GM23338 (cell line): ENCODE data around the gene CTNNA2. TPM values are rescaled to one million over a fixed set of nuclear protein-coding genes. Genes with fewer than 3 reads are reported as not detected.

Experiments
- ATAC-seq: fragments of 200-7000 bp; cut with Tn5 transposase; 3 replicates; pipeline ENCODE4 v1.9.1; 2020
- DNase-seq: peaks from one replicate; pipeline ENCODE4 v3.0.0-alpha.2; 2015; ENCODE audit warnings: low spot score
- H2AFZ ChIP-seq: fragments of 200-600 bp; sonication (generic); 2 replicates; pipeline ENCODE4 v1.8.0; 2016; ENCODE audit warnings: antibody characterized with exemption, mild to moderate bottlenecking, moderate library complexity
- H3F3A ChIP-seq: fragments of 200-600 bp; sonication (generic); replicated peaks from 2 replicates; pipeline ENCODE4 v1.8.0; 2017; ENCODE audit warnings: antibody characterized with exemption, mixed run types, low read depth
- H3K27ac ChIP-seq: fragments of 200-600 bp; sonication (generic); 2 replicates; pipeline ENCODE4 v1.6.1; 2016; ENCODE audit warnings: low read depth
- H3K27me3 ChIP-seq: fragments of 200-600 bp; sonication (generic); 2 replicates; pipeline ENCODE4 v1.8.0; 2016; ENCODE audit warnings: mild to moderate bottlenecking, mixed run types, moderate library complexity; ENCODE audit not compliant: insufficient read depth
- H3K36me3 ChIP-seq: fragments of 200-600 bp; sonication (generic); 2 replicates; pipeline ENCODE4 v1.8.0; 2016; ENCODE audit warnings: mild to moderate bottlenecking; ENCODE audit not compliant: insufficient read depth
- H3K4me1 ChIP-seq: fragments of 200-600 bp; sonication (generic); 2 replicates; pipeline ENCODE4 v1.8.0; 2016; ENCODE audit warnings: mild to moderate bottlenecking, moderate library complexity; ENCODE audit not compliant: insufficient read depth
- H3K4me2 ChIP-seq: fragments of 200-600 bp; sonication (generic); 2 replicates; pipeline ENCODE4 v1.7.1; 2017; ENCODE audit warnings: mixed run types
- H3K4me3 ChIP-seq: fragments of 200-600 bp; sonication (generic); 2 replicates; pipeline ENCODE4 v1.6.1; 2016; ENCODE audit warnings: mixed run types
- H3K79me2 ChIP-seq: fragments of 200-600 bp; sonication (generic); replicated peaks from 2 replicates; pipeline ENCODE4 v1.8.0; 2017; ENCODE audit warnings: mild to moderate bottlenecking; ENCODE audit not compliant: insufficient read depth
- H3K9me2 ChIP-seq: fragments of 200-600 bp; sonication (generic); 2 replicates; pipeline ENCODE4 v1.8.0; 2017; ENCODE audit not compliant: insufficient read depth
- H4K20me1 ChIP-seq: fragments of 200-600 bp; sonication (generic); replicated peaks from 2 replicates; pipeline ENCODE4 v1.8.0; 2017; ENCODE audit warnings: mild to moderate bottlenecking; ENCODE audit not compliant: insufficient read depth
- H3K27ac Mint-ChIP-seq: 2 replicates; pipeline ENCODE4 v1.8.0; 2020; ENCODE audit warnings: inconsistent platforms, mild to moderate bottlenecking, moderate library complexity, mixed read lengths
- H3K27me3 Mint-ChIP-seq: 3 replicates; pipeline ENCODE4 v1.8.0; 2022; ENCODE audit warnings: low read depth, mild to moderate bottlenecking, moderate library complexity, mixed read lengths, inconsistent platforms; ENCODE audit not compliant: insufficient read depth, poor library complexity
- H3K36me3 Mint-ChIP-seq: 3 replicates; pipeline ENCODE4 v1.8.0; 2021; ENCODE audit warnings: low read depth, mild to moderate bottlenecking, inconsistent platforms, moderate library complexity, mixed read lengths
- H3K4me1 Mint-ChIP-seq: 3 replicates; pipeline ENCODE4 v1.8.0; 2020; ENCODE audit warnings: mild to moderate bottlenecking, inconsistent platforms, mixed read lengths
- H3K4me3 Mint-ChIP-seq: 3 replicates; pipeline ENCODE4 v1.8.0; 2021; ENCODE audit warnings: moderate library complexity, mild to moderate bottlenecking, inconsistent platforms, mixed read lengths
- H3K9me3 Mint-ChIP-seq: 3 replicates; pipeline ENCODE4 v1.8.0; 2020; ENCODE audit warnings: moderate library complexity, mild to moderate bottlenecking, inconsistent platforms, mixed read lengths
- CREB1 ChIP-seq: fragments of 250-450 bp; sonication (Bioruptor Pico); IDR thresholded peaks from 2 replicates; pipeline ENCODE4 v1.5.0; 2020; ENCODE audit warnings: low read depth, mild to moderate bottlenecking, moderate library complexity
- JUNB ChIP-seq: IDR thresholded peaks from one replicate; pipeline ENCODE4 v1.6.1; 2016; ENCODE audit warnings: antibody characterized with exemption; ENCODE audit not compliant: unreplicated experiment
- NANOG ChIP-seq: IDR thresholded peaks from 2 replicates; pipeline ENCODE4 v1.6.1; 2016; ENCODE audit warnings: antibody characterized with exemption, borderline replicate concordance
- REST ChIP-seq: IDR thresholded peaks from one replicate; pipeline ENCODE4 v1.6.1; 2018; ENCODE audit warnings: antibody characterized with exemption; ENCODE audit not compliant: unreplicated experiment
- ZNF114 ChIP-seq: fragments of 250-450 bp; sonication (Bioruptor Pico); IDR thresholded peaks from 2 replicates; pipeline ENCODE4 v1.5.0; 2020; ENCODE audit warnings: mild to moderate bottlenecking, moderate library complexity
- ZNF462 ChIP-seq: fragments of 250-450 bp; sonication (Bioruptor Pico); IDR thresholded peaks from 2 replicates; pipeline ENCODE4 v1.5.0; 2020; ENCODE audit warnings: mild to moderate bottlenecking, moderate library complexity
- polyA plus RNA-seq: library from polyadenylated mRNA; unstranded; fragments of >200 nt; fragmentation: Nextera tagmentation; extraction: Ambion mirVana; gene quantifications from 2 replicates; pipeline ENCODE4 v1.2.1, GENCODE V29; 2016
- total RNA-seq: library from RNA; depleted of rRNA; stranded (reverse); fragments of >200 nt; shearing (Covaris generic); gene quantifications from 2 replicates; pipeline ENCODE4 v1.2.3, GENCODE V29; 2014

Gene CTNNA2
- total and polyA plus RNA-seq, 2 experiments from 2014 or later: 6.4 to 15.6 TPM

GRCh38 chr2:79716266-79716665, 203.4 kb downstream of the CTNNA2 start (continued):
- TF ChIP-seq ZNF462 (CRISPR knock-in tag) (no peak), REST (no peak), NANOG (no peak), CREB1 (CRISPR knock-in tag) (no peak), ZNF114 (no peak)

DNA sequence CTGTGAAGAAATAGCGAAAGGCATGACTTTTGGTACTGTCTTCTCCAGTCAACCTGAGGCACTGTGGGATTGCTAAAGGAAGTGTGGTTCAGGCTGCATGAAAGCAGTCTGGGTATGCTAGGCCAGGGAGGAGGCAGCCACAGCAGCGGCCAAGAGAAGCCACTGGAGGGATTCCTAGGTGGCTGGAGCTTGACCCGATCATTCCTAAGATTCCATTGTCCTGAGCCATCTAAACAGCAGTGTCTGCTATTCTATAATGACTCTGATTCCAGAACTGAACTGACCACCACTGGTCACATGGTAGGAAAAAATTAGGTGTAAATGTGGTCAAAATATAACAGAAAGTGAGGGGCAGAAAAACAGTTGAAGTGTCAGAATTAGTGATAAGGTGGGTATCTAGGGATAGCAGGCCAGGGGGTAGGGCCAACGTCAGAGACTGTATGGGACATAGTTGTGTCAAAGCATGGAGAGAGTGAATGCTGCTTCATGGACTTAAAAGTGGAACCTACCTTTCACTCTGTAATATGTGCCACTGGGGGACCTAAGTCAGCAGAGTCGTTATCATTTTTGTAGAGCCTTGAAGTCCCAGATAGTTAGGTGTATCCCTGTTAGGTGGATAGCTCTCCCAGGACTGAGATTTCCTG, 204.6 kb downstream of the CTNNA2 start:
- Mint-ChIP-seq H3K27me3 (no peaks in the 10 kb centered on the region), H3K4me1 (peaks cover 8% of the 10 kb centered on the region; the same call in 2 of the 3 replicates), H3K9me3 (no peaks in the 10 kb centered on the region), H3K36me3 (no peaks in the 10 kb centered on the region), H3K4me3 (no peak overlapping the region), H3K27ac (no peak overlapping the region)
- H3K36me3 ChIP-seq: no peaks in the 10 kb centered on the region
- H3K9me2 ChIP-seq: peaks cover 2% of the 10 kb centered on the region
- H3K4me3 ChIP-seq: no peak overlapping the region
- H3F3A ChIP-seq: no peaks in the 10 kb centered on the region
- H3K4me2 ChIP-seq: no peak overlapping the region
- no peak overlapping the region for H2AFZ ChIP-seq
- H4K20me1 ChIP-seq: no peaks in the 10 kb centered on the region
- ATAC-seq (peak; percentile 80), DNase-seq (peak; percentile 52)
- H3K4me1 ChIP-seq: no peaks in the 10 kb centered on the region
- no peaks in the 10 kb centered on the region for H3K27me3 ChIP-seq
- no peak overlapping the region for H3K27ac ChIP-seq
- no peaks in the 10 kb centered on the region for H3K79me2 ChIP-seq
- TF ChIP-seq ZNF114 (no peak), JUNB (no peak)
